K562 (cell line): ENCODE measurements around the gene JUND. TPM values are rescaled to one million over a fixed set of nuclear protein-coding genes. Genes with fewer than 3 reads are reported as not detected.

Experiments
- CBFB ChIP-seq: sonication (generic); formaldehyde crosslinking; IDR thresholded peaks from 2 replicates; pipeline ENCODE4 v1.4.0; 2020; ENCODE audit warnings: mild to moderate bottlenecking, missing genetic modification reagents
- FOXA3 ChIP-seq, 2 experiments: fragments of 450-650 bp in 1 of 2; sonication (generic) in 1 of 2; formaldehyde crosslinking; IDR thresholded peaks in 1 of 2; conservative IDR thresholded peaks in 1 of 2; 2 replicates each; pipeline versions ENCODE4 v1.4.0 to v1.8.0; 2020 to 2022; ENCODE audit warnings: mild to moderate bottlenecking in 2 of 2, missing genetic modification reagents in 1 of 2
- HBP1 ChIP-seq: fragments of 450-650 bp; formaldehyde crosslinking; IDR thresholded peaks from 2 replicates; pipeline ENCODE4 v1.4.0; 2022; ENCODE audit warnings: missing genetic modification characterization
- HDAC6 ChIP-seq: IDR thresholded peaks from 2 replicates; pipeline ENCODE4 v1.6.1; 2012; ENCODE audit warnings: low read depth, mild to moderate bottlenecking, control low read depth, inconsistent platforms, low read length, moderate library complexity
- MXI1 ChIP-seq: IDR thresholded peaks from 2 replicates; pipeline ENCODE4 v1.6.1; 2011; ENCODE audit warnings: low read depth, mild to moderate bottlenecking, improper control_type of control experiment, low read length
- MYC ChIP-seq, 2 experiments: fragments of 250-450 bp in 1 of 2; sonication (Bioruptor Pico) in 1 of 2; IDR thresholded peaks; 2 replicates each; pipeline versions ENCODE4 v1.5.1 to v1.6.1; 2012 to 2021; ENCODE audit warnings: low read depth in 2 of 2, borderline replicate concordance in 1 of 2, improper control_type of control experiment in 1 of 2, low read length in 1 of 2, mild to moderate bottlenecking in 1 of 2, moderate library complexity in 1 of 2
- NBN ChIP-seq: fragments of 450-650 bp; IDR thresholded peaks from 2 replicates; pipeline ENCODE4 v1.6.1; 2016; ENCODE audit warnings: low read depth, mild to moderate bottlenecking
- RCOR1 ChIP-seq, 2 experiments: IDR thresholded peaks; 2 replicates each; pipeline ENCODE4 v1.6.1; 2012; ENCODE audit warnings: low read depth in 2 of 2, low read length in 2 of 2, borderline replicate concordance in 1 of 2, improper control_type of control experiment in 1 of 2
- SUPT5H ChIP-seq: fragments of 450-650 bp; IDR thresholded peaks from 2 replicates; pipeline ENCODE4 v1.6.1; 2016
- TEAD2 ChIP-seq: fragments of 450-650 bp; IDR thresholded peaks from 2 replicates; pipeline ENCODE4 v1.6.1; 2016; ENCODE audit warnings: missing genetic modification characterization, control low read depth, missing compliant biosample characterization
- THRB ChIP-seq: fragments of 450-650 bp; formaldehyde crosslinking; conservative IDR thresholded peaks from 2 replicates; pipeline ENCODE4 v1.4.0; 2022; ENCODE audit warnings: mild to moderate bottlenecking, missing genetic modification characterization
- ZNF707 ChIP-seq: fragments of 250-450 bp; sonication (Bioruptor Pico); conservative IDR thresholded peaks from 2 replicates; pipeline ENCODE4 v1.8.0; 2022; ENCODE audit warnings: inconsistent platforms, mild to moderate bottlenecking, moderate library complexity
- polyA plus RNA-seq, 8 experiments: library from polyadenylated mRNA; depleted of rRNA in 4 of 8; stranded (reverse) in 5 of 8; unstranded in 3 of 8; fragments of >200 nt; fragmentation: Nextera tagmentation in 2 of 8; fragmentation: Illumina TruSeq in 1 of 8; extraction: Ambion mirVana in 2 of 8; extraction: Trizol in 1 of 8; gene quantifications; 2 replicates each; pipeline versions ENCODE4 v1.2.1 to v1.2.3, GENCODE V29; 2011 to 2014; ENCODE audit warnings: inconsistent platforms in 1 of 8, missing spikeins in 1 of 8
- total RNA-seq, 7 experiments: library from RNA; depleted of rRNA in 6 of 7; stranded (reverse); fragments of >200 nt in 6 of 7; fragmentation: Illumina TruSeq in 2 of 7; extraction: Trizol in 2 of 7; gene quantifications; 2 replicates each; pipeline versions ENCODE4 v1.2.1 to v1.2.3, GENCODE V29; 2011 to 2021; ENCODE audit warnings: low replicate concordance in 1 of 7
- TF ChIP-seq, protein P1 (sequence below): fragments of 250-450 bp; sonication (Bioruptor Pico); IDR thresholded peaks from 2 replicates; pipeline ENCODE4 v1.5.0; 2020; ENCODE audit warnings: mild to moderate bottlenecking
- TF ChIP-seq, protein P2 (sequence below): fragments of 450-650 bp; IDR thresholded peaks from 2 replicates; pipeline ENCODE4 v1.6.1; 2017; ENCODE audit warnings: antibody characterized with exemption
- TF ChIP-seq, protein P3 (sequence below): fragments of 450-650 bp; formaldehyde crosslinking; IDR thresholded peaks from 2 replicates; pipeline ENCODE4 v1.4.0; 2020; ENCODE audit warnings: mild to moderate bottlenecking, moderate library complexity
- TF ChIP-seq, protein P4 (sequence below): fragments of 450-650 bp; formaldehyde crosslinking; IDR thresholded peaks from 2 replicates; pipeline ENCODE4 v1.4.0; 2022; ENCODE audit warnings: missing genetic modification characterization
- TF ChIP-seq, protein P5 (sequence below): conservative IDR thresholded peaks from 2 replicates; pipeline ENCODE4 v1.6.1; 2011; ENCODE audit warnings: low read depth, mild to moderate bottlenecking, low read length; ENCODE audit not compliant: control insufficient read depth

Gene JUND
- total and polyA plus RNA-seq, 9 of the 15 experiments (the other 6 are each of a cell fraction or from before 2014, with no cell fraction given): 6.4 to 286 (median 42.3) TPM

GRCh38 chr19:18282788-18283141 lies 1.3 kb upstream of the JUND start (continued):
- TF ChIP-seq CBFB: no peak
- TF ChIP-seq SUPT5H: peak; percentile 22
- no peak for TF ChIP-seq MXI1
- TF ChIP-seq HBP1 (CRISPR knock-in tag): peak; percentile 3; the same call in 1 of the 2 replicates
- TF ChIP-seq HDAC6: no peak
- TF ChIP-seq, protein P1, sequence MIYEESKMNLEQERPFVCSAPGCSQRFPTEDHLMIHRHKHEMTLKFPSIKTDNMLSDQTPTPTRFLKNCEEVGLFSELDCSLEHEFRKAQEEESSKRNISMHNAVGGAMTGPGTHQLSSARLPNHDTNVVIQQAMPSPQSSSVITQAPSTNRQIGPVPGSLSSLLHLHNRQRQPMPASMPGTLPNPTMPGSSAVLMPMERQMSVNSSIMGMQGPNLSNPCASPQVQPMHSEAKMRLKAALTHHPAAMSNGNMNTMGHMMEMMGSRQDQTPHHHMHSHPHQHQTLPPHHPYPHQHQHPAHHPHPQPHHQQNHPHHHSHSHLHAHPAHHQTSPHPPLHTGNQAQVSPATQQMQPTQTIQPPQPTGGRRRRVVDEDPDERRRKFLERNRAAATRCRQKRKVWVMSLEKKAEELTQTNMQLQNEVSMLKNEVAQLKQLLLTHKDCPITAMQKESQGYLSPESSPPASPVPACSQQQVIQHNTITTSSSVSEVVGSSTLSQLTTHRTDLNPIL (CRISPR knock-in tag): 0 out of 2 replicates have a peak, but pooled peaks have one; percentile 38
- TF ChIP-seq MYC (IDR thresholded peaks at IDR 0.05; ENCODE audit: low read depth, low read length): peak; percentile 73
- TF ChIP-seq MYC (CRISPR knock-in tag; IDR thresholded peaks at IDR 0.05; ENCODE audit: borderline replicate concordance, low read depth): no peak
- no peak for TF ChIP-seq ZNF707 (CRISPR knock-in tag)
- TF ChIP-seq THRB: peak; percentile 3; the same call in 1 of the 2 replicates
- TF ChIP-seq, protein P2, sequence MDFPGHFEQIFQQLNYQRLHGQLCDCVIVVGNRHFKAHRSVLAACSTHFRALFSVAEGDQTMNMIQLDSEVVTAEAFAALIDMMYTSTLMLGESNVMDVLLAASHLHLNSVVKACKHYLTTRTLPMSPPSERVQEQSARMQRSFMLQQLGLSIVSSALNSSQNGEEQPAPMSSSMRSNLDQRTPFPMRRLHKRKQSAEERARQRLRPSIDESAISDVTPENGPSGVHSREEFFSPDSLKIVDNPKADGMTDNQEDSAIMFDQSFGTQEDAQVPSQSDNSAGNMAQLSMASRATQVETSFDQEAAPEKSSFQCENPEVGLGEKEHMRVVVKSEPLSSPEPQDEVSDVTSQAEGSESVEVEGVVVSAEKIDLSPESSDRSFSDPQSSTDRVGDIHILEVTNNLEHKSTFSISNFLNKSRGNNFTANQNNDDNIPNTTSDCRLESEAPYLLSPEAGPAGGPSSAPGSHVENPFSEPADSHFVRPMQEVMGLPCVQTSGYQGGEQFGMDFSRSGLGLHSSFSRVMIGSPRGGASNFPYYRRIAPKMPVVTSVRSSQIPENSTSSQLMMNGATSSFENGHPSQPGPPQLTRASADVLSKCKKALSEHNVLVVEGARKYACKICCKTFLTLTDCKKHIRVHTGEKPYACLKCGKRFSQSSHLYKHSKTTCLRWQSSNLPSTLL: no peak
- TF ChIP-seq TEAD2 (tag): no peak
- TF ChIP-seq, protein P3, sequence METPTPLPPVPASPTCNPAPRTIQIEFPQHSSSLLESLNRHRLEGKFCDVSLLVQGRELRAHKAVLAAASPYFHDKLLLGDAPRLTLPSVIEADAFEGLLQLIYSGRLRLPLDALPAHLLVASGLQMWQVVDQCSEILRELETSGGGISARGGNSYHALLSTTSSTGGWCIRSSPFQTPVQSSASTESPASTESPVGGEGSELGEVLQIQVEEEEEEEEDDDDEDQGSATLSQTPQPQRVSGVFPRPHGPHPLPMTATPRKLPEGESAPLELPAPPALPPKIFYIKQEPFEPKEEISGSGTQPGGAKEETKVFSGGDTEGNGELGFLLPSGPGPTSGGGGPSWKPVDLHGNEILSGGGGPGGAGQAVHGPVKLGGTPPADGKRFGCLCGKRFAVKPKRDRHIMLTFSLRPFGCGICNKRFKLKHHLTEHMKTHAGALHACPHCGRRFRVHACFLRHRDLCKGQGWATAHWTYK (CRISPR knock-in tag): no peak
- TF ChIP-seq NBN: peak; percentile 44; the same call in 1 of the 2 replicates
- TF ChIP-seq, protein P4, sequence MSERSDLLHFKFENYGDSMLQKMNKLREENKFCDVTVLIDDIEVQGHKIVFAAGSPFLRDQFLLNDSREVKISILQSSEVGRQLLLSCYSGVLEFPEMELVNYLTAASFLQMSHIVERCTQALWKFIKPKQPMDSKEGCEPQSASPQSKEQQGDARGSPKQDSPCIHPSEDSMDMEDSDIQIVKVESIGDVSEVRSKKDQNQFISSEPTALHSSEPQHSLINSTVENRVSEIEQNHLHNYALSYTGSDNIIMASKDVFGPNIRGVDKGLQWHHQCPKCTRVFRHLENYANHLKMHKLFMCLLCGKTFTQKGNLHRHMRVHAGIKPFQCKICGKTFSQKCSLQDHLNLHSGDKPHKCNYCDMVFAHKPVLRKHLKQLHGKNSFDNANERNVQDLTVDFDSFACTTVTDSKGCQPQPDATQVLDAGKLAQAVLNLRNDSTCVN: peak; percentile 59; the same call in 1 of the 2 replicates
- TF ChIP-seq FOXA3 (CRISPR knock-in tag; conservative IDR thresholded peaks at IDR 0.05 in 1 of 2, IDR thresholded peaks at IDR 0.05 in 1 of 2): peak in 1 of 2 experiments; percentile 24; a peak in 1 of 4 replicates
- TF ChIP-seq, protein P5, sequence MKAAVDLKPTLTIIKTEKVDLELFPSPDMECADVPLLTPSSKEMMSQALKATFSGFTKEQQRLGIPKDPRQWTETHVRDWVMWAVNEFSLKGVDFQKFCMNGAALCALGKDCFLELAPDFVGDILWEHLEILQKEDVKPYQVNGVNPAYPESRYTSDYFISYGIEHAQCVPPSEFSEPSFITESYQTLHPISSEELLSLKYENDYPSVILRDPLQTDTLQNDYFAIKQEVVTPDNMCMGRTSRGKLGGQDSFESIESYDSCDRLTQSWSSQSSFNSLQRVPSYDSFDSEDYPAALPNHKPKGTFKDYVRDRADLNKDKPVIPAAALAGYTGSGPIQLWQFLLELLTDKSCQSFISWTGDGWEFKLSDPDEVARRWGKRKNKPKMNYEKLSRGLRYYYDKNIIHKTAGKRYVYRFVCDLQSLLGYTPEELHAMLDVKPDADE: 0 out of 2 replicates have a peak, but pooled peaks have one; percentile 11
- peak in 1 of 2 experiments; percentile 89; a peak in 3 of 4 replicates for TF ChIP-seq RCOR1 (IDR thresholded peaks at IDR 0.05; ENCODE audit: borderline replicate concordance in 1 of 2, low read depth in 2 of 2, low read length in 2 of 2)
